IPS DF 4.7 (cell line): ENCODE results near the gene COX7B2.

ENCODE experiments used
- DNase-seq: peaks from one replicate; pipeline ENCODE4 v3.0.0-alpha.2; 2013; ENCODE audit warnings: low spot score; ENCODE audit errors: extremely low read depth

COX7B2 gene

GRCh38 chr4:46890056-46890455, 19.0 kb downstream of the COX7B2 start:
- DNase-seq: no peak

DNA sequence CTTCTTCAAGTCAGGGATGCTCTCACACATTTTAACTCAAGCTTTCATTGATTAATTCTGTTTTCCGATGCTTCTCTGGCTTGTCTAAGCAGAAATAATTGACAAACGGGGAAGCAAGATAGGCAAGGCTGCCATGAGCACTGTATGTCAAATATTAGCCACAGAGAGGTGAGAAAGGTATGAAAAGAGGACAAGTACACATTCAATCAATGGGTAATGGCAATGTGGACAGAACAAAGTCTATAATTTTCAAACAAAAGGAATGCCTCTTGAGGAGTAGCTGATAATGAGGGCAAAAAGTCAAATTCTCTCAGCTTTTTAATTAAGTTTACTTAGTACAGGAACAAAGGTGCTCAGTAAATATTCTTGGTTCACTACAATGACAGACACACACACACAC, 19.6 kb downstream of the COX7B2 start:
- no peak for DNase-seq

DNA sequence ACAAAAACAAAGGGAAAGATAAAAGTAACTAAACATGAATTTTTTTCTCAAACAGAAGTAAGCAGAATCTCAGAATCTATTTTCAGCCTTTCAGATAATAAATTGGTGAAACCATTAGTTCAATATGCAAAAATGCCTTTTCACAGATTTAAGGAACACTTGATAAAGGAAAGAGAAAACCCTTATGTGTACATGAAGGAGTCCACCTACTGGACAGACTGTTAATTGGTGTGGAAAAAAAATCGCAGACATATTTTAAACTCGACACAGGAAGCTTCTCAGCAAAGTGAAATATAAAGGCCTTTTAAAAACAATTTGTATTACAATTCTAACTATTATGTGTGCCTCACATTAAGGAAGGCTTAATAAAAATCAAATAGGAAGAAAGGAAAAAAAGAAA, 22.3 kb downstream of the COX7B2 start:
- no peak for DNase-seq

GRCh38 chr4:46878641-46879040, 30.4 kb downstream of the COX7B2 start:
- no peak for DNase-seq

DNA sequence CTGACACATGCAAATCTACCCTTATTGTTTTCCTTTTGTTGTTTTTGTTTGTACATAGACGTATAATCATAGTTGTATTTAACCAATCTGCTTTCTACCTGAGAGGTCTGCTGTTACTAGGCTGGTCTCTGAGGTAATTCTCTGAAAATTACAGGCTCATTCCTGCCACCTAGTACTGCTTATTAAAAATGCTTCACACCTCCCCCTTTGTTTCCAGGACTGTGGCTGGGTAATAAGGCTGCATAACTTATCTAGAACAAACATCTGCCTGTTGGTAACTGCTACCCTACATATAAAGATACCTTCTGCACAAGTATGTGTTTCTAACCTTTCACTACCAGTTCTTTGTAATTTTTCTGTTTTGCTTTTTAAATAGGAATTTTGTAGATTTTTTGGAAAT, 34.2 kb downstream of the COX7B2 start:
- no peak for DNase-seq

- DNase-seq: no peak
Observed at GRCh38 chr4:46870411-46870810, 38.6 kb downstream of the COX7B2 start.

DNA sequence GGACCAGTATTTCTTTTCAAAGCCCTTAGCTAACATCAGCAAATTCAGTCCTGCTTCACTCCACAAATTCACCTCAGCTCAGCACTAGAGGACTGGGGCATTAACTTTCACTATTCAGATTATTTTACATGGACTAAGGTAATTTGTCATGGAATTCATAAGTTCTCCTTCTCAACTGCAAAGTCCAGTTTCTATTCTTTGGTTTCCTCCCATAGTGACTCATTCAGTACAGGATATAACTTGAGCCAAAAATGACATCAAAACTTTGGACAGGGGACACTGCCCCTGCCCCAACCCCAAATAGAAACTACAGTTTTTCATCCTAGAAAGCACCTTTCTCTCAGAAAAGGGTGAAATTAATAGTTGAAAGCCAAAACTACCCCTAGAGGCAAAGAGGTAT, 52.7 kb downstream of the COX7B2 start:
- no peak for DNase-seq

DNA sequence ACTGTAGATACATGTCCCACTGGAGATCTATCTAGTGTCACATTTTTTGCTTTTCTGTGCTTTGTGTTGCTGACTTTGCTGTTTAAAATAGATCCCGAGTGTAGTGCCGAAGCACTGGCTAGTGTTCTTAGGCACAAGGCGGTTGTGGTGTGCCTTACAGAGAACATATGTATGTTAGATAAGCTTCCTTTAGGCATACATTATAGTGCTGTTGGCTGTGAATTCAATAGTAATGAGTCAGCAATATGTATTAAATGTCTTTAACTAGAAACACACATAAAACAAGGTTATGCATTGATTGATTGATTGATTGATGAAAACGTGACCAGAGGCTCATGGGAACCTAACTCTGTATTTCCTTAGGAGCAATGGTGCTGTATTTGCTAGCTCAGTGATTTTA, 56.2 kb downstream of the COX7B2 start:
- no peak for DNase-seq

DNA sequence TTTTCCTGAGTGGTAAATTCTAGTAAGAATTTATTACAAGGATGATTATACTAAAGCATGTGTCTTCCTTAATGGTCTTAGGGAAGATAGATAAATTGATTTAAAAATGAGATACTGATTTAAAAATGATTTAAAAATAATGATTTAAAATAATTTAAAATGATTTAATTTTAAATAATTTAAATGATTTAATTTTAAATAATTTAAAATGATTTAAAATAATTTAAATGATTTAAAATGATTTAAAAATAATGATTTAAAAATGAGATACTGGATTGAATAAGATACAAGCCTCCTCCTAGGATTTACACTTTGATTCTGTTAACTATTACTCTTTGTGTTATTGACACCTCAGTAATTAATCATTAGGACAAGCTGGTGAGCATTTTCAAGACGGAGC, 59.0 kb downstream of the COX7B2 start:
- DNase-seq: no peak

DNA sequence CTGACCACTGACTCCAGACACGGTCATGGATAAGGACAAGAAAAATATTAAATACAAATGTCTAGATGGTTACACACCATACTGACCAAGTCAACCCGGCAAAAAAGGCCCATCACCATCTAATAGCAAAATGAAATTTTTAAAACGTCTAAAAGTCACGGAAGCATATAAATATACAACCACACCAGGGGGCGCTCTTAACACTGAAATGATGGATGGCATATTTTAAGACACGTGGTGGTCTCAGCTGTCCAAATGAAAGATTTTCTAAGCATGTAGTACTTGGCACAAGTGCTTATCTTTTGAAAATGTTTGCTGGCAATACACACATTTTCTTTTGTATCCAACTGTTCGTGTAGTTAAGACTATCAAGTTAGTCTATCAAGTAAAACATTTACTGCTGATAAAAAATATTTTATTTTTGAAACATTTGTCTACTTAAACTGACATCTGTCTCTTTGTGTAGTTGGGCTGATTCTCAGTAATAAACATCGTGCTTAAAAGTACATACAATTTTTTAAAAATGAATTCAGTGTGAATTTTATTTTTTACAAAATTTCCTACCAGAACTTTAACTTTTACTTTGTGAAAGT, 64.6 kb downstream of the COX7B2 start:
- DNase-seq: peak; percentile 5

DNA sequence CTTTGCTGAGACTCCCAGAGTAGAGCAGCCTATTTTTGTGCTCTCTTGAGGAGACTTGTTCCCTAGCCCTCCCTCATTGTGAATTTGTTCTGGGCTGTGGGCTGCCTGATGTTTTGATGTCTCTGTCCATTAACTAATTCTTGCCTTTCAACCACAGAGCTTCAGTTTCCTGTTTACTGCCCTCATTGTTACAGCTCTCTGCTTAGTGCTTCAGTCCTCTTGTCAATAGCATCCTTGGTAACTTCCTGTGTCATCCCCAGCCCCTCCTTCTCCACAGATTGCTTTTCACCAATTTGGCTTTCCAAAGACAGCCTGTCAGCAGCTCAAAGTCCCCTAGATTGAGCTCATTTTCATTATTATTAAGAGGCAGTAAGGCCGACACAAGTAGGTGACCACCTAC, 69.9 kb downstream of the COX7B2 start:
- DNase-seq: peak; percentile 5

DNA sequence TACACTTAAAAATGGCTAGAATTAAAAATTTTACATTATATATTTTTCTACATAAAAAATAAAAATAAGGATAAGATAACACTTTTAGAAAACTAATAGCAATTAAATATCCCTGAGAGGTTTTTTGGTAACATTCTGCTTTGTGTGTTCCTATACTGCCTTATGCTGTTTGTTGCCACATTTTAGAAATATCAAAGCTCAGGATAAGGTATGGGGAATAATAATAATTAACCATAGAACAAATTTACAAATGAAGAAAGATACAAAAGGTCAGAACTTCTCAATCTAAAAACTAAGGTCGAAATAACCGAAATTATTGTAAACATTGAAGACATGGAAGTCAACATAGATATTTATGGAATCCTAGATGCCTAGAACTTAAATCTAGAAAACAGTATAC, 71.4 kb downstream of the COX7B2 start:
- no peak for DNase-seq

GRCh38 chr4:46836584-46836983, 72.5 kb downstream of the COX7B2 start:
- DNase-seq: no peak

GRCh38 chr4:46830971-46831454, 78.0 kb downstream of the COX7B2 start:
- no peak for DNase-seq

DNA sequence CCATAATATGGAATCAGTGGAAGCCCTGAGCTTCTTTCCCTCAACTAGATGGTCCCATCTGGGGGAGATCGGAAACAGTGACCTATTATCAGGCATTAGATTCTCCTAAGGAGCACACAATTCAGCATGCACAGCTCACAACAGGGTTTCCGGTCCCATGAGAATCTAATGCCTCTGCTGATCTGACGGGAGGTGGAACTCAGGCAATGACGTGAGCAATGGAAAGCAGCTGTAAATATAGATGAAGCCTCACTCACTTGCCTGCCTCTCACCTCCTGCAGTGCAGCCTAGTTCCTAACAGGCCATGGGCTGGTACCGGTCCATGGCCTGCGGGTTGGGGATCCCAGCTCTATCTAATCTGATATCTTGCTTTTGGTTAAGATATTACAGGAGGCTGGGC, 88.9 kb downstream of the COX7B2 start:
- DNase-seq: no peak

DNA sequence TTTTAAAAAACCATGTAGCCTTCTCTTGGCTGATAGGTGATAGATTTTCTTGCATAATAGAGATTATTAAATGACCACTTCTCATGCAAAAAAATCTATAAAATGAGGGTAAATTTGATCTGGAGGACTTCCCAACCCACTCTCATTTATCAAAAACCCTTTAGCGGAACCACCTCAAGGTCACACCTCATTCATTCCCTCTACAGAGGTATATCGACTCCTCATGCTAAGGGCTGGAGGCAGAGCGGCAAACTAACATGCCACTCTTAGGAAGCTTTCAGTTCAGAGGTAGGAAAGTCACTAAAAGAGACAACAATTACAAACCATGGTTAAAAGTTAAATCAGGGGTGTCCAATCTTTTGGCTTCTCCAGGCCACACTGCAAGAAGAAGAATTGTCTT, 90.0 kb downstream of the COX7B2 start:
- no peak for DNase-seq

DNA sequence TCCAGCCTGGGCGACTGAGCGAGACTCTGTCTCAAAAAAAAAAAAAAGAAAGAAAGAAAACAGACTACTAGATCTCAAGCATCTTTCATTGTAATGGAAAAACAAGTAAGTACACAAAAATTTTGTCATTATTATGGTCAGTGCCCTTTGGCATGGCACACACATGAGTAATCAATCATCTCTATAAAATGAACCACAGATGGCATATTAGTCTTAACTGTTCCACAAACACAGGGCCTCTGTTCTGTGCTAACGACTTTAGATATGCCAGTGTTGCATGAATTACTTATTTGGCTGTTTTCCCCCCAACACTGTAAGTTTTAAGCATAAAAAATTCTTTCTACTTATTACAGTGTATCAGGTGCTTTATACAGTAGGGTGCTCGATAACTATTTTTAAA, 90.4 kb downstream of the COX7B2 start:
- DNase-seq: no peak

DNA sequence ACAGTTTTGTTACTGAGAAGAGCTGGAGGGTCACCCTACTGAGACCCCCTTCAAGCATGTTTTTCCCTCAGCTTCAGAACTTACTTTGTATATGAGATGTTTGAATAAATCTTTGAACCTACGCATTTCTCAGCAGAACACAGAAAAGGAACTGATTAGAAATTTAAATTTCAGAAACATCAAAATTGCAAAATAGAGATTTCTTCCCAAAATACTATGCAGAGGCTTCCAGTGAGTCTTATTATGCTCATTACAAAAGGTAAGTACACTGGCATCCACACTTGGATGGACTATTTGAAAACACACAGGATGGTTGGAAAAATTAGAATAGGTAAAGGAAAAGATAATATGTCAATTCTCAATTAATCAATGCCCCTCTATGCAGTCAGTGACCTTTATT, 91.2 kb downstream of the COX7B2 start:
- DNase-seq: no peak

DNA sequence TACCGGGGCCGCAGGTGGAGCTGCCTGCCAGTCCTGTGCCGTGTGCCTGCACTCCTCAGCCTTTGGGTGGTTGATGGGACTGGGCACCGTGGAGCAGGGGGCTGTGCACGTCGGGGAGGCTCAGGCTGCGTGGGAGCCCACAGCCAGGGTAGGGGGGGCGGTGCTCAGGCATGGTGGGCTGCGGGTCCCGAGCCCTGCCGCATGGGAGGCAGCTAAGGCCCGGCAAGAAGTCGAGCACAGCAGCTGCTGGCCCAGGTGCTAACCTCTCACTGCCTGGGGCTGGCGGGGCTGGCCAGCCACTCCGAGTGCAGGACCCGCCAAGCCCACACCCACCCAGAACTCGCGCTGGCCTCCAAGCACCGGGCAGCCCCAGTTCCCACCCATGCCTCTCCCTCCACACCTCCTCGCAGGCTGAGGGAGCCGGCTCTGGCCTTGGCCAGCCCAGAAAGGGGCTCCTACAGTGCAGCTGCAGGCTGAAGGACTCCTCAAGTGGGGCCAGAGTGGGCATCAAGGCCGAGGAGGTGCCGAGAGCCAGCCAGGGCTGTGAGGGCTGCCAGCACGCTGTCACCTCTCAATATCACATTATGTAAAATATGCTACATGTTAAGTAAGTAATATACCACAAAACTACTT, 104.1 kb downstream of the COX7B2 start:
- DNase-seq: no peak

- DNase-seq: no peak
Observed at GRCh38 chr4:46793036-46793435, 116.0 kb downstream of the COX7B2 start.

DNA sequence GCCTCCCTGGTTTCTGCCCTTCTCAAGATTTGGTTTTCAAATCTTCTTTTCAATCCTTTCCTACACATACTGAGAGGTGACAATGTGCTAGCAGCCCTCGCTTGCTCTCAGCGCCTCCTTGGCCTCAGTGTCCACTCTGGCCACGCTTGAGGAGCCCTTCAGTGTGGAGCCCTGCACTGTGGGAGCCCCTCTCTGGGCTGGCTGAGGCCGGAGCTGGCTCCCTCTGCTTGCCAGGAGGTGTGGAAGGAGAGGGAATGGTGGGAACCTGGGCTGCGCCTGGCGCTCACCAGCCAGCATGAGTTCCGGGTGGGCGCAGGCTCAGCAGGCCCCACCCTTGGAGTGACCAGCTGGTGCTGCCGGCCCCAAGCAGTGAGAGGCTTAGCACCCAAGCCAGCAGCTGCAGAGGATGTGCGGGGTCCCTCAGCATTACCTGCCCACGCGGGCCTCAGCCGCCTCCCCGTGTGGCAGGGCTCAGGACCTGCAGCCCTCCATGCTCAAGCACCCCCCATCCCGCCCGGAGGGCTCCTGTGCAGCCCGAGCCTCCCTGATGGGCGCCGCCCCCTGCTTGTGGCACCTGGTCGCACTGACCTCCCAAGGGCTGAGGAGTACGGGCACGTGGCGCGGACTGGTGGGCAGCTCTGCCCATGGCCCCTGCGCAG, 127.5 kb downstream of the COX7B2 start:
- no peak for DNase-seq

DNA sequence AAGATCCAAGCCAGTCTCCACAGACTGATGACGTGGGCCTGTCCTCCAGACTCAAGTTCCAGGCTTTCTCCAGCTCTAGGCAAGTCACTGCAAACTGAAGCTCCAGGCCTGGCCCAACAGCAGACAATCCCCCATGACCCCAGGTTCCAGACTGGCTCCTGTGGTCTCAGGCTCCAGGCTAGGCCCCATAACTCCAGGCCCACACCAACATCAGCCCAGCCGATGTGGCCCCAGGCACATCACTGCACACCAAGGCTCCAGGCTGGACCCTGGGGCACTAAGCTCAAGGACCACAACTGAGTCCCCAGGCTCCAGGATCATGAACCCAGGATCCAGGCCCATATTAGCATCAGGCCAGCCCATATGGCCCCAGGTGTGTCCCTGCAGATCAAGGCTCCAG, 143.6 kb downstream of the COX7B2 start:
- no peak for DNase-seq

- no peak for DNase-seq
Observed at GRCh38 chr4:46730075-46730474, 179.0 kb downstream of the COX7B2 start.
